Mesothelial cell of epicardium (in vitro differentiated cells): Measurements from ENCODE around the gene SRP54. TPM values are rescaled to one million over a fixed set of nuclear protein-coding genes. Genes with fewer than 3 reads are reported as not detected.

Experiments
- DNase-seq, 2 experiments: peaks; one replicate each; pipeline ENCODE4 v3.0.0; 2021; ENCODE audit warnings: low spot score in 2 of 2; ENCODE audit not compliant: unreplicated experiment in 2 of 2
- H3K27ac Mint-ChIP-seq: 2 replicates; pipeline ENCODE4 v1.8.0; 2021; ENCODE audit warnings: mixed read lengths
- H3K27me3 Mint-ChIP-seq: 2 replicates; pipeline ENCODE4 v1.8.0; 2021; ENCODE audit warnings: low read depth, mixed read lengths
- H3K36me3 Mint-ChIP-seq: 2 replicates; pipeline ENCODE4 v1.8.0; 2021; ENCODE audit warnings: mixed read lengths
- H3K4me1 Mint-ChIP-seq: 2 replicates; pipeline ENCODE4 v1.8.0; 2021; ENCODE audit warnings: mixed read lengths
- H3K4me3 Mint-ChIP-seq: 2 replicates; pipeline ENCODE4 v1.8.0; 2021; ENCODE audit warnings: mild to moderate bottlenecking, moderate library complexity, mixed read lengths
- H3K9me3 Mint-ChIP-seq: 2 replicates; pipeline ENCODE4 v1.8.0; 2021; ENCODE audit warnings: mixed read lengths
- CTCF ChIP-seq: fragments of 200-600 bp; sonication (generic); IDR thresholded peaks from one replicate; pipeline ENCODE4 v1.5.0; 2021; ENCODE audit warnings: antibody characterized with exemption; ENCODE audit not compliant: unreplicated experiment
- total RNA-seq: library from RNA; stranded (reverse); gene quantifications from 3 replicates; pipeline ENCODE4 v1.2.1, GENCODE V29; 2021

Gene SRP54
- 56.7 to 61.2 TPM (median 61.0 TPM) in 3 replicates for total RNA-seq

GRCh38 chr14:34982421-34983147, at the start of gene SRP54:
TSS of gene SRP54 (plus strand) at chr14:34982992. CDS start at chr14:34996710, 13,718 bp downstream.
- peak; percentile 99 for DNase-seq
- no peak within 1 kb of the TSS for H3K4me3 Mint-ChIP-seq
- H3K9me3 Mint-ChIP-seq: no peaks in the 10 kb centered on the region
- H3K36me3 Mint-ChIP-seq: peaks cover 2% of the 10 kb centered on the region
- no peak for TF ChIP-seq CTCF
- H3K27me3 Mint-ChIP-seq: no peaks in the 10 kb centered on the region
- H3K4me1 Mint-ChIP-seq: peaks cover 15% of the 10 kb centered on the region
- no peak within 1 kb of the TSS for H3K27ac Mint-ChIP-seq

GRCh38 chr14:34933301-34933700, 49.5 kb upstream of the SRP54 start:
- Mint-ChIP-seq H3K4me1 (no peaks in the 10 kb centered on the region), H3K4me3 (no peak overlapping the region), H3K9me3 (peaks cover 3% of the 10 kb centered on the region), H3K36me3 (no peaks in the 10 kb centered on the region), H3K27ac (no peak overlapping the region), H3K27me3 (no peaks in the 10 kb centered on the region)
- no peak for DNase-seq
- TF ChIP-seq CTCF: no peak

GRCh38 chr14:34935488-34935887, 47.3 kb upstream of the SRP54 start:
- DNase-seq: no peak
- Mint-ChIP-seq H3K9me3 (peaks cover 3% of the 10 kb centered on the region), H3K4me3 (no peak overlapping the region), H3K27me3 (no peaks in the 10 kb centered on the region), H3K36me3 (no peaks in the 10 kb centered on the region), H3K27ac (no peak overlapping the region), H3K4me1 (no peaks in the 10 kb centered on the region)
- no peak for TF ChIP-seq CTCF

- no peaks in the 10 kb centered on the region for H3K27me3 Mint-ChIP-seq
- H3K36me3 Mint-ChIP-seq: peaks cover 5% of the 10 kb centered on the region
- TF ChIP-seq CTCF: no peak
- H3K4me3 Mint-ChIP-seq: no peak overlapping the region
- H3K27ac Mint-ChIP-seq: no peak overlapping the region
- DNase-seq: no peak
- H3K4me1 Mint-ChIP-seq: no peaks in the 10 kb centered on the region
- peaks cover 8% of the 10 kb centered on the region for H3K9me3 Mint-ChIP-seq
These were observed 45.4 kb upstream of the SRP54 start for GRCh38 chr14:34937442-34937841.

- H3K4me3 Mint-ChIP-seq: no peak overlapping the region
- no peak for DNase-seq
- no peak for TF ChIP-seq CTCF
- peaks cover 5% of the 10 kb centered on the region for H3K36me3 Mint-ChIP-seq
- no peak overlapping the region for H3K27ac Mint-ChIP-seq
- peaks cover 8% of the 10 kb centered on the region for H3K9me3 Mint-ChIP-seq
- H3K4me1 Mint-ChIP-seq: no peaks in the 10 kb centered on the region
- H3K27me3 Mint-ChIP-seq: no peaks in the 10 kb centered on the region
These were observed 44.9 kb upstream of the SRP54 start for GRCh38 chr14:34937876-34938275.
